HepG2 (cell line): ENCODE data around the gene SLC22A31. TPM values are rescaled to one million over a fixed set of nuclear protein-coding genes. Genes with fewer than 3 reads are reported as not detected.

Experiments
- ATF7-NPFF ChIP-seq: sonication (generic); formaldehyde crosslinking; IDR thresholded peaks from 2 replicates; pipeline ENCODE4 v1.8.1; 2023; ENCODE audit warnings: mild to moderate bottlenecking, low read depth, missing genetic modification reagents, moderate library complexity
- GZF1 ChIP-seq: sonication (generic); formaldehyde crosslinking; IDR thresholded peaks from 2 replicates; pipeline ENCODE4 v1.5.1; 2020; ENCODE audit warnings: mild to moderate bottlenecking, missing genetic modification reagents
- HBP1 ChIP-seq: IDR thresholded peaks from 2 replicates; pipeline ENCODE4 v1.6.1; 2016; ENCODE audit warnings: low read depth, control low read depth
- NFKB2 ChIP-seq: sonication (generic); formaldehyde crosslinking; IDR thresholded peaks from 2 replicates; pipeline ENCODE4 v1.4.0; 2020; ENCODE audit warnings: missing genetic modification reagents, borderline replicate concordance
- WIZ ChIP-seq: sonication (generic); formaldehyde crosslinking; IDR thresholded peaks from 2 replicates; pipeline ENCODE4 v1.5.1; 2020; ENCODE audit warnings: mild to moderate bottlenecking, missing genetic modification reagents
- YEATS4 ChIP-seq: sonication (generic); formaldehyde crosslinking; IDR thresholded peaks from 2 replicates; pipeline ENCODE4 v1.4.0; 2020; ENCODE audit warnings: missing genetic modification reagents, borderline replicate concordance
- ZFYVE20 ChIP-seq: sonication (generic); formaldehyde crosslinking; IDR thresholded peaks from 2 replicates; pipeline ENCODE4 v1.8.0; 2023; ENCODE audit warnings: low read depth, mild to moderate bottlenecking, moderate library complexity, missing genetic modification reagents, borderline replicate concordance
- ZNF253 ChIP-seq: sonication (generic); formaldehyde crosslinking; IDR thresholded peaks from 2 replicates; pipeline ENCODE4 v1.8.0; 2022; ENCODE audit warnings: mild to moderate bottlenecking, missing genetic modification reagents, borderline replicate concordance
- ZNF333 ChIP-seq: sonication (generic); formaldehyde crosslinking; IDR thresholded peaks from 2 replicates; pipeline ENCODE4 v1.4.0; 2020; ENCODE audit warnings: mild to moderate bottlenecking, missing genetic modification reagents, borderline replicate concordance
- ZNF747 ChIP-seq: sonication (generic); formaldehyde crosslinking; IDR thresholded peaks from 2 replicates; pipeline ENCODE4 v1.8.1; 2023; ENCODE audit warnings: missing genetic modification reagents, mild to moderate bottlenecking, borderline replicate concordance
- ZNF792 ChIP-seq: IDR thresholded peaks from 2 replicates; pipeline ENCODE4 v1.6.1; 2016
- ZNF879 ChIP-seq: sonication (generic); formaldehyde crosslinking; IDR thresholded peaks from 2 replicates; pipeline ENCODE4 v1.8.1; 2023; ENCODE audit warnings: missing genetic modification reagents
- polyA plus RNA-seq, 8 experiments: library from polyadenylated mRNA; depleted of rRNA in 3 of 8; stranded (reverse) in 7 of 8; unstranded in 1 of 8; fragments of >200 nt; fragmentation: Illumina TruSeq in 4 of 8; extraction: Trizol in 4 of 8; gene quantifications; 2 replicates each; pipeline versions ENCODE4 v1.2.1 to v1.2.3, GENCODE V29; 2011 to 2016; ENCODE audit warnings: low read depth in 4 of 8, missing spikeins in 1 of 8, mixed read lengths in 1 of 8; ENCODE audit not compliant: insufficient read depth in 1 of 8
- total RNA-seq, 5 experiments: library from RNA; depleted of rRNA; stranded (reverse); fragments of >200 nt; fragmentation: Illumina TruSeq; extraction: Trizol; gene quantifications; 2 replicates each; pipeline ENCODE4 v1.2.3, GENCODE V29; 2016; ENCODE audit warnings: low read depth in 1 of 5
- TF ChIP-seq, protein P1 (sequence below): sonication (generic); formaldehyde crosslinking; conservative IDR thresholded peaks from 2 replicates; pipeline ENCODE4 v1.5.0; 2020; ENCODE audit warnings: missing genetic modification reagents
- TF ChIP-seq, protein P2 (sequence below): sonication (generic); formaldehyde crosslinking; IDR thresholded peaks from 2 replicates; pipeline ENCODE4 v1.5.0; 2020; ENCODE audit warnings: missing genetic modification reagents
- TF ChIP-seq, protein P3 (sequence below): sonication (generic); formaldehyde crosslinking; IDR thresholded peaks from 2 replicates; pipeline ENCODE4 v1.4.0; 2020; ENCODE audit warnings: missing genetic modification reagents, borderline replicate concordance
- TF ChIP-seq, protein P4 (sequence below): sonication (generic); formaldehyde crosslinking; IDR thresholded peaks from 2 replicates; pipeline ENCODE4 v1.8.0; 2022; ENCODE audit warnings: missing genetic modification reagents, mild to moderate bottlenecking, inconsistent platforms, borderline replicate concordance

The SLC22A31 gene
- total and polyA plus RNA-seq, 2 of the 13 experiments (the other 11 are each of a cell fraction or from before 2014, with no cell fraction given), result 67.3 to 83.3 TPM

GRCh38 chr16:89192186-89192955 is 8.0 kb downstream of the SLC22A31 start (continued):
- TF ChIP-seq, protein P1, sequence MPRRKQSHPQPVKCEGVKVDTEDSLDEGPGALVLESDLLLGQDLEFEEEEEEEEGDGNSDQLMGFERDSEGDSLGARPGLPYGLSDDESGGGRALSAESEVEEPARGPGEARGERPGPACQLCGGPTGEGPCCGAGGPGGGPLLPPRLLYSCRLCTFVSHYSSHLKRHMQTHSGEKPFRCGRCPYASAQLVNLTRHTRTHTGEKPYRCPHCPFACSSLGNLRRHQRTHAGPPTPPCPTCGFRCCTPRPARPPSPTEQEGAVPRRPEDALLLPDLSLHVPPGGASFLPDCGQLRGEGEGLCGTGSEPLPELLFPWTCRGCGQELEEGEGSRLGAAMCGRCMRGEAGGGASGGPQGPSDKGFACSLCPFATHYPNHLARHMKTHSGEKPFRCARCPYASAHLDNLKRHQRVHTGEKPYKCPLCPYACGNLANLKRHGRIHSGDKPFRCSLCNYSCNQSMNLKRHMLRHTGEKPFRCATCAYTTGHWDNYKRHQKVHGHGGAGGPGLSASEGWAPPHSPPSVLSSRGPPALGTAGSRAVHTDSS (CRISPR knock-in tag), result 0 out of 2 replicates have a peak, but pooled peaks have one; percentile 84
- TF ChIP-seq ZNF333 (CRISPR knock-in tag) (peak; percentile 43; the same call in 1 of the 2 replicates), NFKB2 (peak; percentile 73; the same call in 1 of the 2 replicates), HBP1 (CRISPR knock-in tag) (peak; percentile 71; the same call in 1 of the 2 replicates), WIZ (0 out of 2 replicates have a peak, but pooled peaks have one; percentile 33), ZFYVE20 (CRISPR knock-in tag) (peak; percentile 35; the same call in 1 of the 2 replicates), ZNF253 (CRISPR knock-in tag) (0 out of 2 replicates have a peak, but pooled peaks have one; percentile 56), ZNF747 (peak; percentile 85), ATF7-NPFF (CRISPR knock-in tag) (peak; percentile 78; the same call in 1 of the 2 replicates), YEATS4 (CRISPR knock-in tag) (peak; percentile 84), ZNF792 (CRISPR knock-in tag) (peak; percentile 81), GZF1 (peak; percentile 40; the same call in 1 of the 2 replicates), ZNF879 (CRISPR knock-in tag) (peak; percentile 71; the same call in 1 of the 2 replicates)
- TF ChIP-seq, protein P2, sequence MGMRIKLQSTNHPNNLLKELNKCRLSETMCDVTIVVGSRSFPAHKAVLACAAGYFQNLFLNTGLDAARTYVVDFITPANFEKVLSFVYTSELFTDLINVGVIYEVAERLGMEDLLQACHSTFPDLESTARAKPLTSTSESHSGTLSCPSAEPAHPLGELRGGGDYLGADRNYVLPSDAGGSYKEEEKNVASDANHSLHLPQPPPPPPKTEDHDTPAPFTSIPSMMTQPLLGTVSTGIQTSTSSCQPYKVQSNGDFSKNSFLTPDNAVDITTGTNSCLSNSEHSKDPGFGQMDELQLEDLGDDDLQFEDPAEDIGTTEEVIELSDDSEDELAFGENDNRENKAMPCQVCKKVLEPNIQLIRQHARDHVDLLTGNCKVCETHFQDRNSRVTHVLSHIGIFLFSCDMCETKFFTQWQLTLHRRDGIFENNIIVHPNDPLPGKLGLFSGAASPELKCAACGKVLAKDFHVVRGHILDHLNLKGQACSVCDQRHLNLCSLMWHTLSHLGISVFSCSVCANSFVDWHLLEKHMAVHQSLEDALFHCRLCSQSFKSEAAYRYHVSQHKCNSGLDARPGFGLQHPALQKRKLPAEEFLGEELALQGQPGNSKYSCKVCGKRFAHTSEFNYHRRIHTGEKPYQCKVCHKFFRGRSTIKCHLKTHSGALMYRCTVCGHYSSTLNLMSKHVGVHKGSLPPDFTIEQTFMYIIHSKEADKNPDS (CRISPR knock-in tag), result 0 out of 2 replicates have a peak, but pooled peaks have one; percentile 72
- TF ChIP-seq, protein P3, sequence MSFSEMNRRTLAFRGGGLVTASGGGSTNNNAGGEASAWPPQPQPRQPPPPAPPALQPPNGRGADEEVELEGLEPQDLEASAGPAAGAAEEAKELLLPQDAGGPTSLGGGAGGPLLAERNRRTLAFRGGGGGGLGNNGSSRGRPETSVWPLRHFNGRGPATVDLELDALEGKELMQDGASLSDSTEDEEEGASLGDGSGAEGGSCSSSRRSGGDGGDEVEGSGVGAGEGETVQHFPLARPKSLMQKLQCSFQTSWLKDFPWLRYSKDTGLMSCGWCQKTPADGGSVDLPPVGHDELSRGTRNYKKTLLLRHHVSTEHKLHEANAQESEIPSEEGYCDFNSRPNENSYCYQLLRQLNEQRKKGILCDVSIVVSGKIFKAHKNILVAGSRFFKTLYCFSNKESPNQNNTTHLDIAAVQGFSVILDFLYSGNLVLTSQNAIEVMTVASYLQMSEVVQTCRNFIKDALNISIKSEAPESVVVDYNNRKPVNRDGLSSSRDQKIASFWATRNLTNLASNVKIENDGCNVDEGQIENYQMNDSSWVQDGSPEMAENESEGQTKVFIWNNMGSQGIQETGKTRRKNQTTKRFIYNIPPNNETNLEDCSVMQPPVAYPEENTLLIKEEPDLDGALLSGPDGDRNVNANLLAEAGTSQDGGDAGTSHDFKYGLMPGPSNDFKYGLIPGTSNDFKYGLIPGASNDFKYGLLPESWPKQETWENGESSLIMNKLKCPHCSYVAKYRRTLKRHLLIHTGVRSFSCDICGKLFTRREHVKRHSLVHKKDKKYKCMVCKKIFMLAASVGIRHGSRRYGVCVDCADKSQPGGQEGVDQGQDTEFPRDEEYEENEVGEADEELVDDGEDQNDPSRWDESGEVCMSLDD, result 0 out of 2 replicates have a peak, but pooled peaks have one; percentile 78
- TF ChIP-seq, protein P4, sequence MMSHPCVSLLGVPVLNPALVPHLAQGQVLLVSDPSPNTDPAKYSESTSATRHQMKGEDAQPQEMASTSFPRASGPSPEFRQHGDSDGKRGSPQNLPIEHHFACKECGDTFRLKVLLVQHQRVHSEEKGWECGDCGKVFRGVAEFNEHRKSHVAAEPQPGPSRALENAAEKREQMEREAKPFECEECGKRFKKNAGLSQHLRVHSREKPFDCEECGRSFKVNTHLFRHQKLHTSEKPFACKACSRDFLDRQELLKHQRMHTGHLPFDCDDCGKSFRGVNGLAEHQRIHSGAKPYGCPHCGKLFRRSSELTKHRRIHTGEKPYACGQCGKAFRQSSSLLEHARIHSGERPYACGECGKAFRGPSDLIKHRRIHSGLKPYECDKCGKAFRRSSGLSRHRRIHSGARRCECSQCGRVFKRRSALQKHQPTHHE (CRISPR knock-in tag), result peak; percentile 86
